Erythroblast (primary cell): ENCODE data around the gene CXCL14.

ENCODE experiments used
- GATA1 ChIP-seq: IDR thresholded peaks from 2 replicates; pipeline ENCODE4 v1.6.1; 2011; ENCODE audit warnings: low read depth, mild to moderate bottlenecking, control low read depth, low read length, moderate library complexity
- POLR2A ChIP-seq: IDR thresholded peaks from 2 replicates; pipeline ENCODE4 v1.6.1; 2011; ENCODE audit warnings: mild to moderate bottlenecking, low read length

DNA sequence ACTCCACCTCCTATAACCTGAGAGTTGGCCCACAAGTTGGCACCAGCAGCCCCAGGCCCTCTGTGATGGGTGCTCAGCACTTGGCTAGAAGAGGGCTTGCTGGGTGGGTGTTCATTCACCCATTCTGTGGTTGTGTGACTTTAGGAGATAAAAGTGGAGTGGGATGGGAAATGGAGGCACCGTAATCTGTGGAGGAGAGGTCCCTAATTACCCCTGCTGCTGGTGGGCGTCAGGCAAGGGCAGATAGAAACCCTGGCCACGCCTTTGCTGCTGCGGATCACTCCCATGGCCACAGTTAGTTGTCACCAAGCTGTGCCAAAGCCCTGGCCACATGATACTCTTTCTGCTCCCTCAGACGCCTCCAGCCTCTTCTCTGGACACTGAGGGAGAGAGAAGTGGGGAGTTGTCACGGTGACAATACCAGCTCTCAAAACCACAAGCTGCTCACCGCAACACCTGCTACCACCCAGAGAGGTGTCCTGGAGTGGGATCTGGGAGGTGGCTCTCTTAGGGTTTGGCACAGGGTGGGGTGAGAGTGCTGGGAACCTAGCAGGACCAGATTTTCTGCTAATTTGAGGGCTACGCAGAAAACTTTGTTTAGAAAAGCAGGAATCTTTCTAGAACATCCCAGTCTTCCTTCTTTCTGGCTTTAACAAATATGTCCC lies 31.1 kb downstream of the CXCL14 start:
- TF ChIP-seq POLR2A (no peak), GATA1 (no peak)
